Measurements from ENCODE around the gene MAST4.

MAST4 gene

GRCh38 chr5:67152400-67152799 is 556.2 kb downstream of the MAST4 start:
- no peak for TF ChIP-seq CTCF (conservative IDR thresholded peaks at IDR 0.05; ENCODE audit: low read depth, low read length)
- no peak overlapping the region for H3K4me3 ChIP-seq (ENCODE audit: low read depth, low read length)
- no peak for DNase-seq (ENCODE audit: low read depth)

- H3K4me3 ChIP-seq (ENCODE audit: low read depth, low read length) = no peak overlapping the region
- TF ChIP-seq CTCF (conservative IDR thresholded peaks at IDR 0.05; ENCODE audit: low read depth, low read length) = no peak
- DNase-seq (ENCODE audit: low read depth) = no peak
Measured at GRCh38 chr5:67153292-67153691, 557.1 kb downstream of the MAST4 start.

- H3K4me3 ChIP-seq (ENCODE audit: low read depth, low read length) = no peak overlapping the region
- TF ChIP-seq CTCF (conservative IDR thresholded peaks at IDR 0.05; ENCODE audit: low read depth, low read length) = no peak
- no peak for DNase-seq (ENCODE audit: low read depth)
Measured at GRCh38 chr5:67154556-67155206, 558.5 kb downstream of the MAST4 start.

- DNase-seq (ENCODE audit: low read depth) = peak; percentile 63
- H3K4me3 ChIP-seq (ENCODE audit: low read depth, low read length) = no peak overlapping the region
- peak; percentile 88 for TF ChIP-seq CTCF (conservative IDR thresholded peaks at IDR 0.05; ENCODE audit: low read depth, low read length)
Measured at GRCh38 chr5:67156976-67157583, 560.9 kb downstream of the MAST4 start.

GRCh38 chr5:67160272-67160671 is 564.1 kb downstream of the MAST4 start:
- H3K4me3 ChIP-seq (ENCODE audit: low read depth, low read length) = no peak overlapping the region
- no peak for DNase-seq (ENCODE audit: low read depth)
- no peak for TF ChIP-seq CTCF (conservative IDR thresholded peaks at IDR 0.05; ENCODE audit: low read depth, low read length)

GRCh38 chr5:67160985-67161384 is 564.8 kb downstream of the MAST4 start:
- DNase-seq (ENCODE audit: low read depth) = peak; percentile 44
- no peak for TF ChIP-seq CTCF (conservative IDR thresholded peaks at IDR 0.05; ENCODE audit: low read depth, low read length)
- H3K4me3 ChIP-seq (ENCODE audit: low read depth, low read length) = no peak overlapping the region

GRCh38 chr5:67161767-67162166 is 565.6 kb downstream of the MAST4 start:
- H3K4me3 ChIP-seq (ENCODE audit: low read depth, low read length) = no peak overlapping the region
- no peak for TF ChIP-seq CTCF (conservative IDR thresholded peaks at IDR 0.05; ENCODE audit: low read depth, low read length)
- DNase-seq (ENCODE audit: low read depth) = no peak

Data from choroid plexus epithelial cell (primary cell).